A673 (cell line): ENCODE data around the gene GRK4.

ENCODE experiments used
- EZH2 ChIP-seq: fragments of 200-600 bp; sonication (generic); IDR thresholded peaks from 2 replicates; pipeline ENCODE4 v1.6.1; 2017; ENCODE audit warnings: borderline replicate concordance, low read depth, mild to moderate bottlenecking, mixed read lengths, antibody characterized with exemption, low read length; ENCODE audit not compliant: poor library complexity, severe bottlenecking
- TF ChIP-seq, protein P1 (sequence below): fragments of 300-800, 200-600 bp; sonication (generic); conservative IDR thresholded peaks from 2 replicates; pipeline ENCODE4 v1.5.1; 2017; ENCODE audit warnings: low read depth, mild to moderate bottlenecking, antibody characterized with exemption, low read length, moderate library complexity, mixed read lengths

GRCh38 chr4:3046162-3046561, 82.8 kb downstream of the GRK4 start:
- TF ChIP-seq, protein P1, sequence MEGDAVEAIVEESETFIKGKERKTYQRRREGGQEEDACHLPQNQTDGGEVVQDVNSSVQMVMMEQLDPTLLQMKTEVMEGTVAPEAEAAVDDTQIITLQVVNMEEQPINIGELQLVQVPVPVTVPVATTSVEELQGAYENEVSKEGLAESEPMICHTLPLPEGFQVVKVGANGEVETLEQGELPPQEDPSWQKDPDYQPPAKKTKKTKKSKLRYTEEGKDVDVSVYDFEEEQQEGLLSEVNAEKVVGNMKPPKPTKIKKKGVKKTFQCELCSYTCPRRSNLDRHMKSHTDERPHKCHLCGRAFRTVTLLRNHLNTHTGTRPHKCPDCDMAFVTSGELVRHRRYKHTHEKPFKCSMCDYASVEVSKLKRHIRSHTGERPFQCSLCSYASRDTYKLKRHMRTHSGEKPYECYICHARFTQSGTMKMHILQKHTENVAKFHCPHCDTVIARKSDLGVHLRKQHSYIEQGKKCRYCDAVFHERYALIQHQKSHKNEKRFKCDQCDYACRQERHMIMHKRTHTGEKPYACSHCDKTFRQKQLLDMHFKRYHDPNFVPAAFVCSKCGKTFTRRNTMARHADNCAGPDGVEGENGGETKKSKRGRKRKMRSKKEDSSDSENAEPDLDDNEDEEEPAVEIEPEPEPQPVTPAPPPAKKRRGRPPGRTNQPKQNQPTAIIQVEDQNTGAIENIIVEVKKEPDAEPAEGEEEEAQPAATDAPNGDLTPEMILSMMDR: no peak
- TF ChIP-seq EZH2: no peak
